GM12878 (cell line): ENCODE data around the gene GDAP1L1.

Source experiments
- E2F8 ChIP-seq: fragments of 450-650 bp; IDR thresholded peaks from 2 replicates; pipeline ENCODE4 v1.6.1; 2018; ENCODE audit warnings: mild to moderate bottlenecking, low read depth, moderate library complexity; ENCODE audit not compliant: partially characterized antibody
- ESRRA ChIP-seq: IDR thresholded peaks from 2 replicates; pipeline ENCODE4 v1.6.1; 2012; ENCODE audit warnings: mild to moderate bottlenecking, low read length, improper control_type of control experiment
- KAT2A ChIP-seq: conservative IDR thresholded peaks from 2 replicates; pipeline ENCODE4 v1.6.1; 2011; ENCODE audit warnings: low read depth, low read length; ENCODE audit not compliant: control insufficient read depth
- MAX ChIP-seq: IDR thresholded peaks from 2 replicates; pipeline ENCODE4 v1.6.1; 2012; ENCODE audit warnings: low read depth, low read length, improper control_type of control experiment
- POLR2A ChIP-seq: IDR thresholded peaks from 2 replicates; pipeline ENCODE4 v1.6.1; 2011; ENCODE audit warnings: low read depth, mild to moderate bottlenecking, low read length
- RAD21 ChIP-seq: IDR thresholded peaks from 2 replicates; pipeline ENCODE4 v1.6.1; 2011; ENCODE audit warnings: mild to moderate bottlenecking, low read depth, low read length, moderate library complexity; ENCODE audit not compliant: insufficient read depth
- TCF12 ChIP-seq: IDR thresholded peaks from 2 replicates; pipeline ENCODE4 v1.6.1; 2011; ENCODE audit warnings: low read depth, mild to moderate bottlenecking, low read length
- USF2 ChIP-seq: IDR thresholded peaks from 2 replicates; pipeline ENCODE4 v1.6.1; 2011; ENCODE audit warnings: low read depth, low read length, improper control_type of control experiment, borderline replicate concordance
- ZNF274 ChIP-seq: IDR thresholded peaks from one replicate; pipeline ENCODE4 v1.8.0; 2011; ENCODE audit not compliant: insufficient read length, insufficient read depth
- TF ChIP-seq, protein P1 (sequence below): fragments of 450-650 bp; formaldehyde crosslinking; IDR thresholded peaks from 2 replicates; pipeline ENCODE4 v1.4.0; 2020; ENCODE audit warnings: mild to moderate bottlenecking, moderate library complexity

DNA sequence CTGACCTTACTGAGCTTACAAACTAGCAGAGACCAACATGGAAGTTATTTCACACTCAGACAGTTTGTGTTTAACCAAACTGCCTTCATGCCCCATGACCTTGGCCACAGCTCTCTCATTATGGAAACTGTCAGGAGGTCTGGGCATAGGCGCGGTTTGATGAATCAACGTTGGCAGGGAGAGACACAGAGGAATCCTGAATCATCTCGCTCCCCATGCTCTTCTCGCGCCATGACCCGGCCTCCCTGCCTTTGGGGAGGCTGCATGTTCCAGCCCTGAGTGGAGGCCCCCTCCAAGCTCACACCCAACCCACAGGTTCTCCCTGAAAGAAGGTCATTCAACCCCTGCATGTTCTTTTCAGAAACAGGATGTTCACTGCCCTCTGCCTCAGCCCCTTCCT is 15.9 kb upstream of the GDAP1L1 start:
- TF ChIP-seq RAD21 (no peak), TCF12 (no peak), ESRRA (no peak), USF2 (no peak), POLR2A (no peak), E2F8 (no peak), MAX (no peak), KAT2A (no peak), ZNF274 (no peak)
- TF ChIP-seq, protein P1, sequence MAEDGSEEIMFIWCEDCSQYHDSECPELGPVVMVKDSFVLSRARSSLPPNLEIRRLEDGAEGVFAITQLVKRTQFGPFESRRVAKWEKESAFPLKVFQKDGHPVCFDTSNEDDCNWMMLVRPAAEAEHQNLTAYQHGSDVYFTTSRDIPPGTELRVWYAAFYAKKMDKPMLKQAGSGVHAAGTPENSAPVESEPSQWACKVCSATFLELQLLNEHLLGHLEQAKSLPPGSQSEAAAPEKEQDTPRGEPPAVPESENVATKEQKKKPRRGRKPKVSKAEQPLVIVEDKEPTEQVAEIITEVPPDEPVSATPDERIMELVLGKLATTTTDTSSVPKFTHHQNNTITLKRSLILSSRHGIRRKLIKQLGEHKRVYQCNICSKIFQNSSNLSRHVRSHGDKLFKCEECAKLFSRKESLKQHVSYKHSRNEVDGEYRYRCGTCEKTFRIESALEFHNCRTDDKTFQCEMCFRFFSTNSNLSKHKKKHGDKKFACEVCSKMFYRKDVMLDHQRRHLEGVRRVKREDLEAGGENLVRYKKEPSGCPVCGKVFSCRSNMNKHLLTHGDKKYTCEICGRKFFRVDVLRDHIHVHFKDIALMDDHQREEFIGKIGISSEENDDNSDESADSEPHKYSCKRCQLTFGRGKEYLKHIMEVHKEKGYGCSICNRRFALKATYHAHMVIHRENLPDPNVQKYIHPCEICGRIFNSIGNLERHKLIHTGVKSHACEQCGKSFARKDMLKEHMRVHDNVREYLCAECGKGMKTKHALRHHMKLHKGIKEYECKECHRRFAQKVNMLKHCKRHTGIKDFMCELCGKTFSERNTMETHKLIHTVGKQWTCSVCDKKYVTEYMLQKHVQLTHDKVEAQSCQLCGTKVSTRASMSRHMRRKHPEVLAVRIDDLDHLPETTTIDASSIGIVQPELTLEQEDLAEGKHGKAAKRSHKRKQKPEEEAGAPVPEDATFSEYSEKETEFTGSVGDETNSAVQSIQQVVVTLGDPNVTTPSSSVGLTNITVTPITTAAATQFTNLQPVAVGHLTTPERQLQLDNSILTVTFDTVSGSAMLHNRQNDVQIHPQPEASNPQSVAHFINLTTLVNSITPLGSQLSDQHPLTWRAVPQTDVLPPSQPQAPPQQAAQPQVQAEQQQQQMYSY (CRISPR knock-in tag): no peak
